Dendritic cell treated with granulocyte-macrophage colony-stimulating factor and Interleukin-4, amounts not matched to agents 40 ng/mL and 50 ng/mL, for 4 days (primary cell): Measurements from ENCODE around the gene ELN.

Experiments used
- H3K27ac Mint-ChIP-seq: one replicate; pipeline ENCODE4 v1.8.0; 2022; ENCODE audit warnings: mild to moderate bottlenecking, mixed read lengths
- H3K27me3 Mint-ChIP-seq: one replicate; pipeline ENCODE4 v1.8.0; 2022; ENCODE audit warnings: mild to moderate bottlenecking, mixed read lengths
- H3K36me3 Mint-ChIP-seq: one replicate; pipeline ENCODE4 v1.8.0; 2022; ENCODE audit warnings: low read depth, mixed read lengths
- H3K4me1 Mint-ChIP-seq: one replicate; pipeline ENCODE4 v1.8.0; 2022; ENCODE audit warnings: low read depth, mixed read lengths
- H3K4me3 Mint-ChIP-seq: one replicate; pipeline ENCODE4 v1.8.0; 2022; ENCODE audit warnings: mild to moderate bottlenecking, moderate library complexity, mixed read lengths
- H3K9me3 Mint-ChIP-seq: one replicate; pipeline ENCODE4 v1.8.0; 2022; ENCODE audit warnings: mixed read lengths
- intact Hi-C: fragments of 100-400 bp; cut with micrococcal nuclease; formaldehyde crosslinking; loops from one replicate; pipeline ENCODE4 v1.15.0; 2022

ELN gene

DNA sequence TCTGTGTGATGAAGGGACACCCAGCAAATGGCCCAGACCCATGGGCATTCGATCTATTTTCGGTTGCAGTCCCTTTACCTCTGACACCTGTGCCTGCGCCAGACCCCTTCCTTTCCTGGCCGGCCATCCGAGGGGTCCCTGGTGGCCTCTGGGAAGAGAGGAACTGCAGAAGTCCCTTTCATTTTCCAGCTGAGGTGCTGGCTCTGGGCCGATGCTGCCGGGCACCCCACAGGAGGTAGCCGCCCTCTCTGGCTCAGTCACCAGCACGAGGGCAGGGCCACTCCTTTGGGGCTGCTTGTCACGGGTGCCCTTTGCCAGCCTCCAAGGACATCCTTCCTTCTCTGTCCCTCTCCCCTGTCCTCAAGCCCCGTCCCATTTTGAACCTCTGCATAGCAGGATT lies 4.2 kb upstream of the ELN start:
- Mint-ChIP-seq H3K27me3 (peaks cover 65% of the 10 kb centered on the region), H3K9me3 (no peaks in the 10 kb centered on the region), H3K4me3 (no peak overlapping the region), H3K4me1 (peaks cover 10% of the 10 kb centered on the region), H3K27ac (no peak overlapping the region), H3K36me3 (no peaks in the 10 kb centered on the region)
- intact Hi-C loops, result loop anchor here (10.0 kb wide), 1 partner anchor 229 kb away; no protein-coding TSS in a partner anchor

DNA sequence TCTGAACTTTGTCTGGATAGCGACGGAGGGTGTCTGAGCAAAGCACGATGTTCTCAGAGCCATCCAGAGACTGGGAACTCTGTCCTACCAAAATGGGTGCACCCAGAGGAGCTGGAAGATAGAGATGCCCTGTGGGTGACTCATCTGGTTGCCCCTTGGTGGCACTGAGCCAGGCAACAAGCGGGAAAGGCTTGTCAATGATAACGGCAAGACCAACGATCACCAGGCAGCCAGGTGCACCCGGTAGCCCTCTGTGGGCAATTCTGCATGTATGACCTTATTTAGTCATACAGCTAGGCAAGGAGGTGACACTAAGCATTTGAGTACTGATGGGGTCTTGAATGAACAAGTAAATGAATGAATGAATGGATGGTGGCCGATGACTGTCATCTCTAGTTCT lies 2.8 kb upstream of the ELN start:
- Mint-ChIP-seq H3K4me3 (no peak overlapping the region), H3K36me3 (no peaks in the 10 kb centered on the region), H3K4me1 (peaks cover 15% of the 10 kb centered on the region), H3K27ac (no peak overlapping the region), H3K9me3 (no peaks in the 10 kb centered on the region), H3K27me3 (peaks cover 76% of the 10 kb centered on the region)
- intact Hi-C loops, result loop anchor here (10.0 kb wide), 1 partner anchor 230 kb away; no protein-coding TSS in a partner anchor

DNA sequence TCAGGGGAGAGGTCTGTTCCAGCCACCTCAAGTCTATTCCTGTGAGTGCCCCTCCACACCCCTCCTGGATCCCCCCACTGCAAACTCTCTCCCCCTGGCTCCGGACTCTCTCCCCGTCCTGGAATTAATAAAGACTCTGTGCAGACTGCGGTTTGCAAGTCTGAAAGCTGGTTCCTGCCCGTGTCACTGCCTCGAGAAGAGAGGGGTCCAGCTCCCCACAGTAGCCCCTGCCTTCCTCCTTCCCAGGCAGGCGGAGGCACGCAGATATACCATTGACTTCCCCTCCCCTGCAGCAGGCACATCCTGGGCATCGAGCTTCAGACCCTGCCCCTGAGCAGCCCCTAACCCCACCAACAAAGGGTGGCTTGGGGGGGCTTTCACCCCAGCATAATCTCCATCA lies 2.2 kb upstream of the ELN start:
- no peaks in the 10 kb centered on the region for H3K36me3 Mint-ChIP-seq
- H3K27me3 Mint-ChIP-seq, result peaks cover 78% of the 10 kb centered on the region
- H3K27ac Mint-ChIP-seq, result no peak overlapping the region
- intact Hi-C loops, result loop anchor here (1.0 to 10.0 kb wide), 2 partner anchors 159 to 231 kb away; no protein-coding TSS in a partner anchor
- no peak overlapping the region for H3K4me3 Mint-ChIP-seq
- H3K9me3 Mint-ChIP-seq, result no peaks in the 10 kb centered on the region
- peaks cover 15% of the 10 kb centered on the region for H3K4me1 Mint-ChIP-seq

DNA sequence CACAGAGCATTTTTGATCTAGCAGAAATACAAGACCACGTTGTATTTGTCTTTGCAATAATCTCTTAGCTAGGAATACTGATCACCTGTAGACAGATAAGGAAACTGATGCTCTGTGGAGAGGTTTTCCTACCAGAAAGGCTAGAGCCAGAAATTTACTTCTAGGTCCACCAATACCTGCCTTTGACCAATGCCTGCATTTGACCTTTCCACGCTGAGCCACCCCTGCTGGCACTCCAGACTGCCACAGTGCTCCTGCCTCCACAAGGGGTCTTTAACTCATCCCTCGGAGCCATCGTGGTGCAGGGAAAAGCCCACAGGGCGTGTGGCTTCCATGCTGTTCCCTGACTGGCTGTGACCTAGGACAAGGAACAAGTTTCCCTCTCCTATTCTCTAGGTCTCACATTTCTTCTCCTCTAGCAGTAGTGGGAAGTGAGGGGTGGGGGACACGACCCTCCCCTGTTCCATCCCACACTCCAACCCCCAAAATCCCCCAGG lies 1.5 kb upstream of the ELN start:
- no peak overlapping the region for H3K27ac Mint-ChIP-seq
- H3K27me3 Mint-ChIP-seq, result peaks cover 86% of the 10 kb centered on the region
- intact Hi-C loops, result loop anchor here (1.0 to 10.0 kb wide), 2 partner anchors 160 to 232 kb away; no protein-coding TSS in a partner anchor
- H3K36me3 Mint-ChIP-seq, result no peaks in the 10 kb centered on the region
- H3K9me3 Mint-ChIP-seq, result no peaks in the 10 kb centered on the region
- H3K4me1 Mint-ChIP-seq, result peaks cover 15% of the 10 kb centered on the region
- H3K4me3 Mint-ChIP-seq, result no peak overlapping the region

DNA sequence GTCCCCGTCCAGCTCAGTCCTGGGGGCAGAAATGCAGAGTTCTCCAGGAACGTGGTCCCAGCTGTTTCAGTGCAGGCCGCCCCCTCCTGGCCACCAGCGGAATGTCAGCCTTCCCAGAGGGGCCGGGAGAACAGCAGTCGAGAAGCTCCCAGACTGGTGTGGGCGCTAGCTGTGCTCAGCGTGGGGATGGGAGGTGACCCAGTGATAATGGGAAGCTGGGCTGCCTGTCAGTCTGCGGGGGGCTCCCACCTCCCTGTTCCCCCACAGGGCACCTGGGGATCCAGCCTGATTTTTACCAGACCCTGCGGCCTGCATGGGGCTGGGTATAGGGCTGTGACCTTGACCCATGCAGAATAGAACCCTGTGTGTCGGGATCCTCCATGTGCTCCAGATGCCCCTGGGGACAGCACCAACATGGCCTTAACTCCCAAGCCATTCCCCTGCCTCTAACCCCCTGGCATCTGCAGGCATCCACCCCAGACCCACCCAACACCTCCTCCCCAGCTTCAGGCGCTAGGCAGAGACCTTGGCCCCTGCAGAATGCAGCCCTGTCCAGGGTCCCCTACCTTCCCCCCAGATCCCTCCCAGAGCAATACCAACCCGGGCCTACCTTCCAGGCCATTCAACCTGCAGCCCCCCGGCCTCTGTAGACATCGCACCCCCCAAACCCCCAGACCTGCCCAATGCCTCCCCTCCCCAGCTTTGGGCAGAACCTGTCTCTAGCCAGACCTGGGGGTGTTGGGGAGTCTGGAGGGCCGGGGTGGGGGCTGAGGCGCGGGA lies 880 bp upstream of the ELN start:
- peaks cover 89% of the 10 kb centered on the region for H3K27me3 Mint-ChIP-seq
- no peaks in the 10 kb centered on the region for H3K9me3 Mint-ChIP-seq
- H3K27ac Mint-ChIP-seq, result no peak overlapping the region
- H3K4me3 Mint-ChIP-seq, result no peak overlapping the region
- H3K4me1 Mint-ChIP-seq, result peaks cover 15% of the 10 kb centered on the region
- H3K36me3 Mint-ChIP-seq, result no peaks in the 10 kb centered on the region
- intact Hi-C loops, result loop anchor here (1.0 to 10.0 kb wide), 2 partner anchors 161 to 232 kb away; no protein-coding TSS in a partner anchor

DNA sequence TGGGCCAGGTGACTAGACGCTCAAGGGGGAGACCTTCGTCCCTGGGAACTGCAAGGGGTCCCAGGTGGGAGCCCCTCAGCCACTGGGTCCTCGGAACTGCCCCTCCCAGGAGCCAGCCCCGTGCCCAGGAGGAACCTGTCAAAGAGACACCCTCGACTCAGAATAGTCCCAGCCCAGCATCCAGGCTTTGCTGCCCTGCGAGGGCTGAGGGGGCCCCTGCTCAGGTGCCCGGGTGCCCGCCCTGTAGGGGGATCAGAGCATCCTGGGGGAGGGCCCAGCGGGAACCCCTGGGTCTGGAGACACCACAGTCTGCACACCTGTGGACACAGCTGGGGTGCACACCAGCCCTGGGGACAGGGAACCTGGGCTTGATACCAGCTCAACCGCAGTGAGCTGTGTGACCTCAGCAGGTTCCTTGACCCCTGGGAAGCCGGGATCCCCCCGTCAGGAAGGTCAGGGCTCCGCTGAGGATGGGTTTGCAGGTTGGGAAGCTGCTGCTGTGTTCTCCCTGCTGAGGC lies 407 bp downstream of the ELN start:
- Mint-ChIP-seq H3K4me3 (no peak overlapping the region), H3K27ac (no peak overlapping the region), H3K9me3 (no peaks in the 10 kb centered on the region), H3K27me3 (peaks cover 87% of the 10 kb centered on the region), H3K4me1 (peaks cover 15% of the 10 kb centered on the region), H3K36me3 (no peaks in the 10 kb centered on the region)
- intact Hi-C loops, result loop anchor here (10.0 kb wide), 1 partner anchor 234 kb away; no protein-coding TSS in a partner anchor

DNA sequence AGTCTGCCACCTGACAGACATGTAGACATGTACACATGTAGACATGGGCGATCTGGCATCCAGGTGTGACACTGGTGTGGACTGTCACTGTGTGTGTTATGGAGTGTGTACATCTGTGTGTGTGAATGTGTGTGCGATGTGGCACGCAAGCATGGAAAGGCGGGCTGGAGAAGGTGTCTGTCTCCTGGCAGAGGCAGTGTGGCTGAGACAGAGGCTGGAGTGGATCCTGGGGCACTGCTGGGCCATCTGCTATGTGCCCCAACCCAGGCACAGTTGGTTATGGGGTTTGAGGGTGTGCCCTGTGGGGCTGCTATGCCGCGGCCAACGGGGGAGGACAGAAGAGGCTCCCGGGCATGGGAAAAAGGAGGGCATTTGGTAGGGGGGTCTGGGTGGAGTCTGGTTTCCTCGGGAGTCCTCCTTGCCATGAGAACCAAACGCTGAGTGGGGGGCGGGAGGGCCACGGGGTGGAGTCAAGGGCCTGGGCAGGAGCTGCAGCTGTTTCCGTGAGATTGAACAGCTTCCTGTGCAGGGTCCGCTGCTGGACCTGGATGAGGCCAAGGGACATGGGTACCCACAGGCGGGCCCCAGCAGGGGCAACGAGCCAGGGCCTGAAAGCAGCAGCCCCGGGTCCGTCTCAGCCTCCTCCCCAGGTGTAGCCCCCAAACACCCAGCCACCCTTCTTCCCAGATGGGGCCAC lies 1.3 kb downstream of the ELN start:
- Mint-ChIP-seq H3K4me1 (peaks cover 15% of the 10 kb centered on the region), H3K27ac (no peak overlapping the region), H3K36me3 (no peaks in the 10 kb centered on the region), H3K27me3 (peaks cover 80% of the 10 kb centered on the region), H3K4me3 (no peak overlapping the region), H3K9me3 (no peaks in the 10 kb centered on the region)
- intact Hi-C loops, result loop anchor here (10.0 kb wide), 1 partner anchor 234 kb away; no protein-coding TSS in a partner anchor

DNA sequence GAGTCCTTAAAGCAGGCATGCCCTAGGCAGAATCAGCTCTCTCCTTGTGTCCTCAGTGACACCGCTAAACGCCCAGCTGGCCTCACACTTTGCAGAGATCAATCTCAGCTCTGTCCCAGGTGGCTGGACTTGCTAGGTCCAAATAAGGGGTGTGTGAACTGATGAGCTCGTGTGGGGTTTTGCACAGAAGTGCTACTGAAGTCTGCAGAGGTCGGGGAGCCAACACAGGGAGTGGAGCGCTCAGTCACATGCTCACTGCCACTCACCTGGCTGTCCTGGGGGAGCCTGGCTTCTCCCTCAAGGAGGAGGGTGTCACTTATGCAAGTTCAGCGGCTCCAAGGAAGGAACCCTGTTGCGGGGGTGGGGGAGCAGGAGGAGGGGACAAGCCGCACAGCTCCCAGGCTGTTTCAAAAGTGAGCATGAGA lies 2.0 kb downstream of the ELN start:
- no peak overlapping the region for H3K27ac Mint-ChIP-seq
- intact Hi-C loops, result loop anchor here (10.0 kb wide), 1 partner anchor 235 kb away; no protein-coding TSS in a partner anchor
- no peaks in the 10 kb centered on the region for H3K36me3 Mint-ChIP-seq
- no peaks in the 10 kb centered on the region for H3K9me3 Mint-ChIP-seq
- peaks cover 15% of the 10 kb centered on the region for H3K4me1 Mint-ChIP-seq
- H3K4me3 Mint-ChIP-seq, result no peak overlapping the region
- peaks cover 74% of the 10 kb centered on the region for H3K27me3 Mint-ChIP-seq

DNA sequence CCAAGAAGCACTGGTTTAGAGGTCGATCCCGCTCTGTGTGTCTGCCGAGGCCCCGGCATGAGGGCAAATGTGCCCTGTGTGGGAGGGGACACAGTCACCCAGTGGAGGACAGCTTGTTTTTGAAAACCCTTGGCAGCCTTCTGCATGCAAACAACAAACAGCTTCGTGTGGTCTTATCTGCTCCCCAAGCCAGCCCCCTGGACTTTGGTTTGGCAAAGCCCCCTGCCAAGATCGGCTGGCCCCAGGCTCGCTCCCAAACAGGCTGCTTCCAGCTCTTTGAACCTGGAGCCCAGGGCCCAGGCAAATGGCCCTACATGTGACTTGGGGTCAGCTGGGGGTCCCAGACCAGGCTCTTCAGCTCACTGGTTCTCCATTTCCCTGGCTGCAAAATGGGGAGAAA lies 2.9 kb downstream of the ELN start:
- H3K9me3 Mint-ChIP-seq, result no peaks in the 10 kb centered on the region
- peaks cover 15% of the 10 kb centered on the region for H3K4me1 Mint-ChIP-seq
- H3K36me3 Mint-ChIP-seq, result no peaks in the 10 kb centered on the region
- intact Hi-C loops, result no loop called here
- H3K27ac Mint-ChIP-seq, result no peak overlapping the region
- H3K4me3 Mint-ChIP-seq, result no peak overlapping the region
- H3K27me3 Mint-ChIP-seq, result peaks cover 65% of the 10 kb centered on the region

DNA sequence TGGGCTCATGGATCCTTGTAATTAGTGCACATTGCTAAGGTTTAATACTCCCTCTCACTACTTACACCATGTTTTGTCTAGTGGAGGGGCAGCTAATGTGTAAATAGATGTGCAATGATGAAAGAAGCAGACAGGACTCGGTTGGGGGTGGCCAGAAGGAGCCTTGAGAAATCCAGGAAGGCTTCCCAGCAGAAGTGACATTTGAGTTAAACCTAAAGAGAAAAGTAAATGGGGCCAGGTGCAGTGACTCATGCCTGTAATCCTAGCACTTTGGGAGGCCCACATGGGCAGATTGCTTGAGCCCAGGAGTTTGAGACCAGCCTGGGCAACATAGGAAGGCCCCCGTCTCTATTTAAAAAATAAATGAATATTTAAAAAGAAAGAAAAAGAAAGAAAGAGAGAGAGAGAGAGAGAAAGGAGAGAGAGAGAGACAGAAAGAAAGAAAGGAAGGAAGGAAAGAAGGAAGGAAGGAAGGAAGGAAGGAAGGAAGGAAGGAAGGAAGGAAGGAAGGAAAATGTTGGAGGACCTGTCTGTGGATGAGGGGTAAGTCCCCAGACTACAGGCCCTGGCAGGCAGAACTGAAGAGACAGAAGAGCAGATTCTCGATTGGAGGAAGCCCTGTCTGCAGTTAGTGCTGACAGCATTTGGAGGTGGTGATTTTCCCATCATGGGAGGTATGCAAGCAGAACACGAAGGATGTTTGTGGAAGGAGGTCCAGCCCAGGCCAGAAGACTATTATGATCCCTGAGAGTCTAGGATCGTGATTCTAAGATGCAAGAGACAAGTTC lies 3.6 kb downstream of the ELN start:
- Mint-ChIP-seq H3K9me3 (no peaks in the 10 kb centered on the region), H3K4me1 (peaks cover 12% of the 10 kb centered on the region), H3K4me3 (no peak overlapping the region), H3K36me3 (no peaks in the 10 kb centered on the region), H3K27me3 (peaks cover 58% of the 10 kb centered on the region), H3K27ac (no peak overlapping the region)
- intact Hi-C loops, result no loop called here

DNA sequence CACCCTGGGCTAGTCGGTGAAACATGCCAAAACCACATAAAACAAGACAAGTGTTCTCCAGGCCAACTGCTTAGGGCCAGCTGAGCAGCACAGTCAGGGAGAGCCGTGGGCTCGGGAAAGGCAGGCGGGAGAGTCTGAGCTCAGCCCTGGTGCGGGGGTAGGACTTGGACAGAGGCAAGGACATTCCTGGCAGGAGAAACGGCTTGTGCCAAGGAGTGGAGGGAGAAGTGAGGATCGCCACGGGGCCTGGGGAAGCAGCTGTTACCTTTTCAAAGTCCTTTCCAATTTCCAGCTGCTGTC lies 4.2 kb downstream of the ELN start:
- Mint-ChIP-seq H3K36me3 (no peaks in the 10 kb centered on the region), H3K4me1 (peaks cover 8% of the 10 kb centered on the region), H3K27me3 (peaks cover 52% of the 10 kb centered on the region), H3K9me3 (no peaks in the 10 kb centered on the region), H3K27ac (no peak overlapping the region), H3K4me3 (no peak overlapping the region)
- intact Hi-C loops, result no loop called here

DNA sequence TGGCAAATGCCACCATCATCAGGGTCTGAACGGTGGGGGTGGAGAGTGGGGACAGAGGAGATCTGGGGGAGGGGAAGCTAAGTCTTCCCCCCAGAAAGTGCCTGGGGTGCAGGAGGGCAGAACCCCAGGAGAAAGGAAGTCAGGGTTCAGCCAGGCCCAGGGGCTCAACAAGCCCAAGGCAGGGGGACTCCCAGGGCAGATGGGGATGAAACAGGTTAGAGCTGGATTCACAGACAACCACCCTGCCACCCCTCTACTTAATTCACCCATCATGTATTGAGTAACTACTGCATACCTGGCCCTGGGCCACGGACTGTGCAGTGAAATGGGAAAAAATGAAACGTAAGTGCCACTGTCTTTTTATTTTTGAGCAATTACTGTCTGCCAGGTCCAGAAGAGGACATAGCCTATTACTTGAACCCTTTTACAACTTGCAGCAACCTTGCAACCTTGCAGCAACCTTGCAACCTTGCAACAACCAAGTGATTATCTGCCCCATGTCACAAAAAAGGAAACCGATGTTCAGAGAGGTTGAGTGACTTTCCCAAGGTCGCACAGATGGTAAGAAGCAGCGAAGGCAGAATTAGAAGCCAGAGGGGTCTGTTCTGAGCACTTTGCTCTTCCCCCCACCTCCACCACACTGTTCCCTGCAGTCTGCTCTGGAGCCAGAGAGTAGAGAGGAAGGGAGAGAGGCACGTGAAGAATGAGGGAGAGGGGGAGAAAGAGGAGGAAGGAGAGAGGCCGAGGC lies 4.8 kb downstream of the ELN start:
- intact Hi-C loops, result no loop called here
- no peak overlapping the region for H3K27ac Mint-ChIP-seq

More for the DNA sequence above, 4.8 kb downstream of the ELN start:
- H3K36me3 Mint-ChIP-seq, result no peaks in the 10 kb centered on the region
- peaks cover 46% of the 10 kb centered on the region for H3K27me3 Mint-ChIP-seq
- H3K9me3 Mint-ChIP-seq, result no peaks in the 10 kb centered on the region
- no peak overlapping the region for H3K4me3 Mint-ChIP-seq
- peaks cover 8% of the 10 kb centered on the region for H3K4me1 Mint-ChIP-seq
